GM12873 (cell line): ENCODE measurements around the gene RHOD.

Source experiments
- TF ChIP-seq, protein P1 (sequence below): IDR thresholded peaks from 2 replicates; pipeline ENCODE4 v1.5.1; 2012; ENCODE audit warnings: low read depth, mild to moderate bottlenecking, moderate library complexity, low read length, control low read depth; ENCODE audit not compliant: insufficient read depth; ENCODE audit errors: missing control alignments

The RHOD gene

DNA sequence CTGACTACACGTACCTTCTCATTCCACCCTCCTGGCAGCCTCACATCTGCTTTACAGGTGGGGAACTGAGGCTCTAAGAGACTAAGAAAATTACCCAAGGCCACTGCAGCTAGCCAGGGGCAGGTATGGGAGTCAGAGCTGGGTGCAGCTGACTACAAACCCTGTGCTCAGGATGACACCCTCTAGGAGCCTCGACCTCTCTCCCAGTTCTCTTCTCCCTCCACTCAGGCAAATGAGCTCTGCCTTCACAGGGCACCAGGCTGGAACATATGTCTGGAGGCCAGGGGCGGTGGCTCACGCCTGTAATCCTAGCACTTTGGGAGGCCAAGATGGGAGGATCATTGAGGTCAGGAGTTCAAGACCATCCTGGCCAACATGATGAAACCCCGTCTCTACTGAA lies 29.7 kb upstream of the RHOD start:
- TF ChIP-seq, protein P1, sequence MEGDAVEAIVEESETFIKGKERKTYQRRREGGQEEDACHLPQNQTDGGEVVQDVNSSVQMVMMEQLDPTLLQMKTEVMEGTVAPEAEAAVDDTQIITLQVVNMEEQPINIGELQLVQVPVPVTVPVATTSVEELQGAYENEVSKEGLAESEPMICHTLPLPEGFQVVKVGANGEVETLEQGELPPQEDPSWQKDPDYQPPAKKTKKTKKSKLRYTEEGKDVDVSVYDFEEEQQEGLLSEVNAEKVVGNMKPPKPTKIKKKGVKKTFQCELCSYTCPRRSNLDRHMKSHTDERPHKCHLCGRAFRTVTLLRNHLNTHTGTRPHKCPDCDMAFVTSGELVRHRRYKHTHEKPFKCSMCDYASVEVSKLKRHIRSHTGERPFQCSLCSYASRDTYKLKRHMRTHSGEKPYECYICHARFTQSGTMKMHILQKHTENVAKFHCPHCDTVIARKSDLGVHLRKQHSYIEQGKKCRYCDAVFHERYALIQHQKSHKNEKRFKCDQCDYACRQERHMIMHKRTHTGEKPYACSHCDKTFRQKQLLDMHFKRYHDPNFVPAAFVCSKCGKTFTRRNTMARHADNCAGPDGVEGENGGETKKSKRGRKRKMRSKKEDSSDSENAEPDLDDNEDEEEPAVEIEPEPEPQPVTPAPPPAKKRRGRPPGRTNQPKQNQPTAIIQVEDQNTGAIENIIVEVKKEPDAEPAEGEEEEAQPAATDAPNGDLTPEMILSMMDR = no peak

DNA sequence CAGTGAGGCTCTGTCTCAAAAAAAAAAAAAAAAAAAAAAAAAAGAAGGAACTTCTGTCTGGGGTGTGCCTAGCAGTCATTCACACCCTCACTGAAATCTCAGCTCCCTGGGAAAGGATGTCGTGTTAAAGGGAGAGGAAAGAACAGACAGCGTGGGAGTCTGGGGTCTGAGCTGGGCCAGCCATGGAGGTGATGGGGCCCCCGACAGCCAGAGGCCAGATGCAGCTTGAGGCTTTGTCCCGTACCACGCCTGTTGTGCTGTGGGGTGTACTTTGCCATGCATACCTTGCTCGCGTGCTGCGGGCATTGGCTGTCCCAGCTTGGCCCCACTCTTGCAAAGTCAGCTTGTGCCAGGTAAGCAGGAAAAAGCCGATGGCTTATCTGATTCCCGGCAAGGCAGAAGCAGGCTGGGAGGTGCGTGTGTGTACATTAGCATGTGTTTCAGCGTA lies 29.1 kb upstream of the RHOD start:
- TF ChIP-seq, protein P1 = no peak

DNA sequence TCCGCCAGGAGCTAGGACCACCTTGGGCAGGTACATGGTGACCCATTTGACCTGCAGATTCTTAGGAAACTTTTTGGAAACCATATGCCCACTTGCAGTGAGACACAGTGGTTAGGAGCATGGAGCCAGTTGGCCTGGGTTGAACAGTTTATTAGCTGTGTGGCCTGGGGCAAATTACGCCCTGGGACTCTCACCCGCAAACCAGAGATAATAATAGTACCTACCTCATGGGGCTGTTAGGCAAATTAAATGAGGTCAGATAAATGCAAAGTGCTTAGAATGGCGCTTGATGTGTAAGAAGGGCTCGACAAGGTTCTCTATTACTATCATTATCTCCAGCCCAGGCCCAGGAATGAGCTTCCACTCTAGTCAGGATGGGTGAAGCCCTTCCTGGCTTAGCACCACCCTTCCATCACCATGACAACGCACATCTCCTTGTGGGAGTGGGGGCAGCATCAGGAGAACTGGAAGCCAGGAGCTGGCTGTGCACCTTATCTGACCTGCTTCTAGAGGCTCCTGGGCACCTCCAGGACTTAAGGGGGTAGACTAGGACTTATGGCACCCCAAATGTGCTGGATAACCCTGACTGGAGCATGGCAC lies 28.6 kb upstream of the RHOD start:
- TF ChIP-seq, protein P1 = no peak

DNA sequence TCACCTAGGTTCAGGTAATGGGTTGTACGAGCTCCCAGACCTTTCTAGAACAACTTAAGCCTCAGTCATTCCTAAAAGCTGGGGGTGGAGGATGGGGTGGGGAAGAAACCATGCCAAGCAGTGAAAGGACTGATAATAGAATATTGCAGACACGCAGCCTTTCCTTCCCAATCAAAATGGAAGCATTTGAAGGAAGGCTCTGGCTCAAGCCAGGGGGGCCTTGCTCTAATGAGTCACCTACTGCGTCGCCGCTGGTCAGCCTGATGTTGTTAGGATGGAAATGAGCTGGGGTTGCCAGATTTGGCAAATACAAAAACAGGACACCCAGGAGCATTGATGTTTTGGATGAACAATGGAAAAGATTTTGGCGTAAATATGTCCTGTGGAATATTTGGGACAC lies 27.5 kb upstream of the RHOD start:
- TF ChIP-seq, protein P1 = no peak

DNA sequence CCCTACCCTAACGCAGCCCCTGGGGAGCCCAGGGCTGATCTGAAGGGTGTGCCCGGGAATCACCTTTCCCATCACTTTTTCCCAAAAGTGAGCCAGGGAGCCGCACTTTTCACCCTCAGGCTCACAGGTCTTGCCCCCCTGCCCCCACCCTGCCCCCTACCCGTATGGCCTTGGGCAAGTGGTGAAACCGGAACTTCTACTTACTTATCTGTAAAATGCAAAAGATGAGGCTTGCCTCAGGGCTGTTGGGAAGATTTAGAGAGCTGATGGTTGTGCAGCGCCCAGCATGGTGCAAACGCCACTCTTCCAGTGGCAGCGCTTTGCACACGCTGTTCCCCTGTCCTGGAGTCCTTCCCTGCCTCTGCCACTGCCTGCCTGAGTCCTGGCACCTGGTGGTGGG lies 25.7 kb upstream of the RHOD start:
- TF ChIP-seq, protein P1 = no peak

DNA sequence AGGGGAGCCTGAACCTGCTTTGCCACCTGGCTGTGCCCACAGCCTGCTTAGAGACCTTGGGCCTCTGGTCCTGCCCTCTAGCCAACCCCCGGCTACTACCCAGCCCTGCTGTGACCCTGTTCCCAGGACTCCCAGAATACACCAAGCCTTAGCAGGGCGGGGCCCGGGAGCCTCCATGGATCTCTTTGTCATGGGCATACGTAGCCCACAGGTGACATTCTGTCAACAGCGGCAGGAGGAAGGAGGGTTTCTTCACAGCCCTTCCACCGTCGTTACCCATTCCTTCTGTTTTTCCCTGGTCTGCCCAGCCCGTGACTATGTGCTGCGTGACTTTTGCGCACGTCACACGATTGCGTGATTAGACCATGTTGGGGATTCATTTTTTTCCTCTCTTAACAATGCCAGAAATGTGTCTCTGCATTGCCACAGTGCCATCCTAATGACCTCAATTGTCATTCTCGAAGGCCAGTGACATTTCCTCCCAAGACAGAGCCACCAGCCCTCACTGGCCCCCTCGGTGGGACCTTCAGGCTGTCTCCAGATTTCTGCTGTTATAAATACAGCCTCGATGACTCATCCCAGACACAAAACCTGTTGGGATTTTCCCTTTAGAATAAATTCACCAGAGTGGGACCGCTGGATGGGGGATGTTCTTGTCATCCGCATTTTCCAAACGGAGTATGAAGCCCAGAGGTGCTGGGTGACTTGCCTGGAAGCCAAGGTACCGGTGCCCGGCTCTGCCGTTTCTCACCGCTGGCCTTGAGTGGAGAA lies 24.7 kb upstream of the RHOD start:
- TF ChIP-seq, protein P1 = no peak

DNA sequence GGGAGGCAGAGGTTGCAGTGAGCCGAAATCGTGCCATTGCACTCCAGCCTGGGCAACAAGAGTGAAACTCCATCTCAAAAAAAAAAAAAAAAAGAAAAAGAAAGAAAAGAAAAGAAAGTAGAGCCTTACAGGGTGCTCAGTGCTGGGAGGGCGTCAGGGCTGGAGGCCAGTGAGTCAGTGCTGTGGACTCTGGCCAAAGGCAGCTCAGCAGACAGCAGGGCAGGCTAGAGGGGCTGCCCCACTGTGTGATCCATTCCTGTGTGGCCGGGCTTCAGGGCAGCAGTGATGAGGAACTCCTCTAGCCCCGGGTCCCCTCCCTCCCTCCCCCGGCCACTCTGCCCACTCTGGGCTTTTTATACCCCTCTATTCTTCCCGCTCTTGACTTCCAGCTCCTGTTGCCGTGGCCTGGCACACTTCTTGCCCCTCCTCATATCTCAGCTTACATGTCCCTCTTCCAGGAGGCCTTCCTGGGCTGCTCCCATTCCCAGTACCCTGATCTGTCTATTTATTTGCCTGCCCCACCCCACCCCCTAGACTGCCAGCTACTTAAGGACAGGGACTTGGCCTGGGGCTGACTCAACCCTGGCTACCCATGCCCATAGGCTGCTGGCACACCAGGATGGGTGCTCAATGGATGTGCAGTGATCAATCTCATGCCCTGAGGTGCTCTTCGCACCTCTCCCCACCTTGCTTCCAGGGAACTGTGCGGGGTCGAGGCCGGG lies 23.7 kb upstream of the RHOD start:
- TF ChIP-seq, protein P1 = no peak
